ENCODE data around the gene PAEP.

DNA sequence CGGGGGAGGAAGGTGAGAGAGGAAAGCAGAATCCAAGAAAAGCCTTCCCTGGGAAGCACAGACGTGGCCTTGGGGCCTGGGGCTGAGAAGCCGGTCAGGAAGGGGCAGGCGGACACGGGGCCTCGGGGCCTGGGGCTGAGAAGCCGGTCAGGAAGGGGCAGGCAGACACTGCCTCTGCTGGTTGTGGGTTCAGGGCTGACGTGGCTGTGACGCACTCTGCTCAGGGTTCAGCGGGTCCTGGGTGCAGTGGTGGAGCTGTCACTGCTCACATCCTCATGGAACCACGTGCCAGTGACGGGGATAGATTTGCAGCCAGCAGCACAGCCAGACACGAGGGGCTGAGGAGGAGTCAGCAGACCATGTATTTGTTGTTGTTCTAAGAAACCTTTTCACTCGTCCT is 12.8 kb downstream of the PAEP start:
- TF ChIP-seq CTCF (conservative IDR thresholded peaks at IDR 0.05 in 1 of 2, IDR thresholded peaks at IDR 0.05 in 1 of 2; ENCODE audit: extremely low read depth in 1 of 2, insufficient read depth in 1 of 2, low read depth in 1 of 2, low read length in 2 of 2) (no peak), EZH2 (IDR thresholded peaks at IDR 0.05; ENCODE audit: borderline replicate concordance, low read length) (no peak)

Measured in mammary epithelial cell (primary cell).